Measurements from ENCODE around the gene LYST.

LYST gene

GRCh38 chr1:235855811-235856429 lies 10.8 kb downstream of the LYST start:
- H3K9ac ChIP-seq (ENCODE audit: low read length), result no peak overlapping the region
- no peak overlapping the region for H3K4me2 ChIP-seq (ENCODE audit: low read length)
- no peak overlapping the region for H2AFZ ChIP-seq (ENCODE audit: low read length)
- H3K36me3 ChIP-seq (ENCODE audit: insufficient read depth, low read length), result no peaks in the 10 kb centered on the region
- no peaks in the 10 kb centered on the region for H3K9me3 ChIP-seq (ENCODE audit: low read length)
- H3K27me3 ChIP-seq (ENCODE audit: insufficient read depth, low read length), result no peaks in the 10 kb centered on the region
- H3K27ac ChIP-seq (ENCODE audit: low read depth, low read length, poor library complexity, severe bottlenecking), result no peak overlapping the region
- H3K79me2 ChIP-seq (ENCODE audit: insufficient read depth, low read length), result no peaks in the 10 kb centered on the region
- no peaks in the 10 kb centered on the region for H3K9me2 ChIP-seq (ENCODE audit: low read depth, low read length)
- no peaks in the 10 kb centered on the region for H3F3A ChIP-seq (ENCODE audit: insufficient read depth, low read length)
- TF ChIP-seq CTCF (IDR thresholded peaks at IDR 0.05; ENCODE audit: low read length) (no peak), EZH2 (IDR thresholded peaks at IDR 0.05; ENCODE audit: borderline replicate concordance, low read length) (no peak)
- H3K4me3 ChIP-seq (ENCODE audit: low read depth, low read length, poor library complexity, severe bottlenecking), result no peak overlapping the region
- no peaks in the 10 kb centered on the region for H3K4me1 ChIP-seq (ENCODE audit: insufficient read depth, low read length, severe bottlenecking)
- H4K20me1 ChIP-seq (ENCODE audit: insufficient read depth, low read length), result no peaks in the 10 kb centered on the region

GRCh38 chr1:235854347-235854746 lies 12.4 kb downstream of the LYST start:
- H3K4me1 ChIP-seq (ENCODE audit: insufficient read depth, low read length, severe bottlenecking), result no peaks in the 10 kb centered on the region
- no peaks in the 10 kb centered on the region for H4K20me1 ChIP-seq (ENCODE audit: insufficient read depth, low read length)
- H3K4me3 ChIP-seq (ENCODE audit: low read depth, low read length, poor library complexity, severe bottlenecking), result no peak overlapping the region
- no peaks in the 10 kb centered on the region for H3K79me2 ChIP-seq (ENCODE audit: insufficient read depth, low read length)
- H2AFZ ChIP-seq (ENCODE audit: low read length), result no peak overlapping the region
- H3F3A ChIP-seq (ENCODE audit: insufficient read depth, low read length), result no peaks in the 10 kb centered on the region
- H3K9ac ChIP-seq (ENCODE audit: low read length), result no peak overlapping the region
- no peaks in the 10 kb centered on the region for H3K9me2 ChIP-seq (ENCODE audit: low read depth, low read length)
- no peak overlapping the region for H3K4me2 ChIP-seq (ENCODE audit: low read length)
- H3K27me3 ChIP-seq (ENCODE audit: insufficient read depth, low read length), result no peaks in the 10 kb centered on the region
- no peaks in the 10 kb centered on the region for H3K36me3 ChIP-seq (ENCODE audit: insufficient read depth, low read length)
- TF ChIP-seq EZH2 (IDR thresholded peaks at IDR 0.05; ENCODE audit: borderline replicate concordance, low read length), result no peak
- no peak for TF ChIP-seq CTCF (IDR thresholded peaks at IDR 0.05; ENCODE audit: low read length)
- no peak overlapping the region for H3K27ac ChIP-seq (ENCODE audit: low read depth, low read length, poor library complexity, severe bottlenecking)
- H3K9me3 ChIP-seq (ENCODE audit: low read length), result no peaks in the 10 kb centered on the region

- H3K27me3 ChIP-seq (ENCODE audit: insufficient read depth, low read length), result no peaks in the 10 kb centered on the region
- H2AFZ ChIP-seq (ENCODE audit: low read length), result no peak overlapping the region
- H3K79me2 ChIP-seq (ENCODE audit: insufficient read depth, low read length), result no peaks in the 10 kb centered on the region
- H3K4me1 ChIP-seq (ENCODE audit: insufficient read depth, low read length, severe bottlenecking), result no peaks in the 10 kb centered on the region
- no peaks in the 10 kb centered on the region for H3K9me2 ChIP-seq (ENCODE audit: low read depth, low read length)
- H3K9ac ChIP-seq (ENCODE audit: low read length), result no peak overlapping the region
- no peak for TF ChIP-seq CTCF (IDR thresholded peaks at IDR 0.05; ENCODE audit: low read length)
- no peak overlapping the region for H3K4me2 ChIP-seq (ENCODE audit: low read length)
- H4K20me1 ChIP-seq (ENCODE audit: insufficient read depth, low read length), result no peaks in the 10 kb centered on the region
- no peak overlapping the region for H3K4me3 ChIP-seq (ENCODE audit: low read depth, low read length, poor library complexity, severe bottlenecking)
- H3F3A ChIP-seq (ENCODE audit: insufficient read depth, low read length), result no peaks in the 10 kb centered on the region
- no peaks in the 10 kb centered on the region for H3K36me3 ChIP-seq (ENCODE audit: insufficient read depth, low read length)
- no peak overlapping the region for H3K27ac ChIP-seq (ENCODE audit: low read depth, low read length, poor library complexity, severe bottlenecking)
- H3K9me3 ChIP-seq (ENCODE audit: low read length), result no peaks in the 10 kb centered on the region
Measured at GRCh38 chr1:235853653-235854052, 13.1 kb downstream of the LYST start.

All from OCI-LY1 (cell line).